Progenitor cell of endocrine pancreas (in vitro differentiated cells): ENCODE results near the gene KAZN. TPM values are rescaled to one million over a fixed set of nuclear protein-coding genes. Genes with fewer than 3 reads are reported as not detected.

Experiments used
- DNase-seq: peaks from one replicate; pipeline ENCODE4 v3.0.0; 2021; ENCODE audit warnings: low spot score; ENCODE audit not compliant: unreplicated experiment
- H3K27ac Mint-ChIP-seq: 2 replicates; pipeline ENCODE4 v1.8.0; 2021; ENCODE audit warnings: mild to moderate bottlenecking, moderate library complexity, mixed read lengths
- H3K27me3 Mint-ChIP-seq: 2 replicates; pipeline ENCODE4 v1.8.0; 2021; ENCODE audit warnings: mixed read lengths
- H3K36me3 Mint-ChIP-seq: 2 replicates; pipeline ENCODE4 v1.8.0; 2022; ENCODE audit warnings: mixed read lengths; ENCODE audit not compliant: insufficient read depth
- H3K4me1 Mint-ChIP-seq: 2 replicates; pipeline ENCODE4 v1.8.0; 2021; ENCODE audit warnings: low read depth, mixed read lengths
- H3K4me3 Mint-ChIP-seq: 2 replicates; pipeline ENCODE4 v1.8.0; 2021; ENCODE audit warnings: low read depth, mild to moderate bottlenecking, moderate library complexity, mixed read lengths
- H3K9me3 Mint-ChIP-seq: 2 replicates; pipeline ENCODE4 v1.8.0; 2021; ENCODE audit warnings: low read depth, mixed read lengths
- total RNA-seq: library from RNA; stranded (reverse); gene quantifications from 2 replicates; pipeline ENCODE4 v1.2.1, GENCODE V29; 2021
- TF ChIP-seq, protein P1 (sequence below): fragments of 200-600 bp; sonication (generic); IDR thresholded peaks from one replicate; pipeline ENCODE4 v1.5.0; 2021; ENCODE audit warnings: antibody characterized with exemption, mild to moderate bottlenecking; ENCODE audit not compliant: unreplicated experiment

Gene KAZN
- total RNA-seq, 1 donor from 2014 or later = 12.9 TPM

DNA sequence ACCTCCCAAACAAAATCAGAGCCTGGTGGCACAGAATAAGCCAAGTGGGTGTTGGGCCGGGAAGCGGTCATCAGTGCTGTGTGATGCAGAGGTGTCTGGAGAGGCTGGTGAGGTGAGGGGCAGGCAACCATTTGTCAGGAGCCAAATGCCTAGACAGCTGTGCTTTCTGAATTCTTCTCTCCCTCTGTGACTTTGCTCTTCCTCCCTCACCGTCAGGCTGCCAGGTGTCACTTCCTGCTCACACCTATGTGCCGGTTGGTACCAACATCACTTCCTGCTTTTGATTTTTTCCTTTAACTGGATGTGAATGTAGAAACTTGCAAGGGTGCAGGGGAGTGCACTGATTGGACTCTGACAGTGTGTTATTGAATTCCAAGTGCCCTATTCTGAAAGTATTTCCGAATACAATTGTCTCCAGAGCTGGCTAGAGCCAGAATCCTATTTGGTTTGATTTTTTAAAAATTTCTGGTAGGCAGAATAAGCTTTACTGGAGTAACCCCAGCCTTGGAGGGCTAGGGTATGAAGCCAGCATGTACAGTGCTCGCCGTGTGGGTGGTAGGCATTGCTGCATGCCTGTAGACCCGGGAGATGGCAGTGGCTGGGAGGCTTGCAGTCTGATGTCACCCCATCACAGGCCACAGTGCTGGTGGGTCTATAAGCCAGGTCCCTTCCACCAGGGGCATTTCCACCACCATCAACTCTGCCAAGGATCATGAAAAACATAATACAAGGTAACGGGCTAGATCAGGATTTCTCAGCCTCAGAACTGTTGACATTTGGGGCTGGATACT, 210.9 kb downstream of the KAZN start:
- no peaks in the 10 kb centered on the region for H3K4me1 Mint-ChIP-seq
- no peak overlapping the region for H3K4me3 Mint-ChIP-seq
- no peak overlapping the region for H3K27ac Mint-ChIP-seq
- no peak for DNase-seq
- H3K36me3 Mint-ChIP-seq = peaks cover 12% of the 10 kb centered on the region
- no peaks in the 10 kb centered on the region for H3K27me3 Mint-ChIP-seq
- H3K9me3 Mint-ChIP-seq = peaks cover 17% of the 10 kb centered on the region
- TF ChIP-seq, protein P1, sequence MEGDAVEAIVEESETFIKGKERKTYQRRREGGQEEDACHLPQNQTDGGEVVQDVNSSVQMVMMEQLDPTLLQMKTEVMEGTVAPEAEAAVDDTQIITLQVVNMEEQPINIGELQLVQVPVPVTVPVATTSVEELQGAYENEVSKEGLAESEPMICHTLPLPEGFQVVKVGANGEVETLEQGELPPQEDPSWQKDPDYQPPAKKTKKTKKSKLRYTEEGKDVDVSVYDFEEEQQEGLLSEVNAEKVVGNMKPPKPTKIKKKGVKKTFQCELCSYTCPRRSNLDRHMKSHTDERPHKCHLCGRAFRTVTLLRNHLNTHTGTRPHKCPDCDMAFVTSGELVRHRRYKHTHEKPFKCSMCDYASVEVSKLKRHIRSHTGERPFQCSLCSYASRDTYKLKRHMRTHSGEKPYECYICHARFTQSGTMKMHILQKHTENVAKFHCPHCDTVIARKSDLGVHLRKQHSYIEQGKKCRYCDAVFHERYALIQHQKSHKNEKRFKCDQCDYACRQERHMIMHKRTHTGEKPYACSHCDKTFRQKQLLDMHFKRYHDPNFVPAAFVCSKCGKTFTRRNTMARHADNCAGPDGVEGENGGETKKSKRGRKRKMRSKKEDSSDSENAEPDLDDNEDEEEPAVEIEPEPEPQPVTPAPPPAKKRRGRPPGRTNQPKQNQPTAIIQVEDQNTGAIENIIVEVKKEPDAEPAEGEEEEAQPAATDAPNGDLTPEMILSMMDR = no peak

DNA sequence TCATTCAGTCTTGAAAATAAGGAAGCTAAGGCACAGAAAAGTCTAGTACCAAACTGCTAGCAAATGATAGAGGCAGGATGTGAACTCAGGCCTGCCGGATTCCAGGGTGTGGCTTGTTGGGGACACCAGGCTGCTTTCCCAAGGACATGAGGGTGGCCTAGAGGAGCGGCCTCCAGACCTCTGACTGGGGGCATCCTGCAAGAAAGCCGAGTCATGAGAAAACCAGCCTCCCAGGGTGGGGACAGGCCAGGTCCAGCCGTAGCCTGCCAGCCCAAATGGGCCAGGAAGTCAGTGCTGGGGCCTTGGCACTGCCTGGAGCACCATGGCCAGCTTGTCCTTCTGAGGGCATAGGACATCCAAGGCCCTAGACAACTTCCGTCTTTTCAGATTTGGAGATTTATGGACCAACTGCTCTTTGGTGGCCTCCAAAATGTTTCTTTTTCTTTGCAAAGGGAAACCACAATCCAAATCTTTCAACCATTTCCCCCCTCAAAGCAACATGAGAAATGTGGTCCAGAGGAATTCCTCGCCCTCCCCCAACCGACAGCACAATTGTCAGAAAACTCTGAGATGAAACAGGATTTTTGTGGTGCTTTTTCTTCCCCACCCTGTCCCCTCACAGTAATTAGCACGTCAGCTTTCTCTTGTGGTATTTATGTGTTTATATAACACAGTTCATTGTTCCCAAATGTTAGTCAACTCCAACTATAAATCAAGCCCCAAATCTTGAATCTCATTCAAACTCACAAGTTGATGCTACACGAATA, 212.3 kb downstream of the KAZN start:
- TF ChIP-seq, protein P1 = no peak
- DNase-seq = no peak
- H3K9me3 Mint-ChIP-seq = peaks cover 17% of the 10 kb centered on the region
- peaks cover 10% of the 10 kb centered on the region for H3K4me1 Mint-ChIP-seq
- H3K27ac Mint-ChIP-seq = no peak overlapping the region
- no peaks in the 10 kb centered on the region for H3K27me3 Mint-ChIP-seq
- H3K36me3 Mint-ChIP-seq = peaks cover 11% of the 10 kb centered on the region
- no peak overlapping the region for H3K4me3 Mint-ChIP-seq

DNA sequence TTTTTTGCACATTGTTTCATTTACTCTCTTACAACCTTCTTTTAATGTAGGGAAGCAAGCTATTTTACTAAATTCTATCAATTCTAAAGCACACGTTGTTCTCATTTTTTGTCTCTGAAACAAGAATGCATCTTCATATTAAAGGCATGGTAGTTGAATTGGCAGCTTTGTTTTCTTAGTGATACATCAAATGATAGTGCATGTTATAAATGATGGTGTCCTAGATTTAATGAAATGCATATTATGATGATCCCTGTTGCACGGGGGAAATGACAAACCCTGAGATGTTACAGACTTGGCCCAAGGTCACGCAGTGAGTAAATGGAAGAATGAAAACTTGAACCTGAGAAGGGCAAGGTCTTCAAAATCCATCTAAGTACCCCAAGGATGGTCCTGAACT, 213.1 kb downstream of the KAZN start:
- H3K36me3 Mint-ChIP-seq = peaks cover 9% of the 10 kb centered on the region
- DNase-seq = no peak
- TF ChIP-seq, protein P1 = no peak
- H3K4me3 Mint-ChIP-seq = no peak overlapping the region
- no peak overlapping the region for H3K27ac Mint-ChIP-seq
- no peaks in the 10 kb centered on the region for H3K27me3 Mint-ChIP-seq
- H3K4me1 Mint-ChIP-seq = peaks cover 10% of the 10 kb centered on the region
- peaks cover 12% of the 10 kb centered on the region for H3K9me3 Mint-ChIP-seq

DNA sequence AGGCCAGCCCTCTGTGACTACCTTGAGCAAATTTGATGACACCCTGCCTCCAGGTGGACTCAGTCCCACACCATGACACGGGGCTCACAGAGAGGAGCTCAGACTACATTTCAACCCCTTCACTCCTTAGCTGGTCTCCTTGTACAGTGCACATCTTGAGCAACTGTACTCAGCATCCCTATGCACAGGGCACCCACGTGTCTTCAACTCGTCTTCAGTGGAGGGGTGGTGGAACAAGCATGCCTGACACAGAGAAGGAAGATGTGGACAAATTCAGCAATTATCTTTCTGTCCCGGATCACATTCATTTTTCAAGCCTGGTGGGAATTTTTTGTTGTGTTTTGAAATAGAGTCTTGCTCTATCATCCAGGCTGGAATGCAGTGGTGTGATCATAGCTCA, 213.7 kb downstream of the KAZN start:
- no peak for DNase-seq
- Mint-ChIP-seq H3K9me3 (peaks cover 7% of the 10 kb centered on the region), H3K27ac (no peak overlapping the region), H3K27me3 (no peaks in the 10 kb centered on the region), H3K4me1 (peaks cover 10% of the 10 kb centered on the region), H3K36me3 (peaks cover 3% of the 10 kb centered on the region), H3K4me3 (no peak overlapping the region)
- TF ChIP-seq, protein P1 = no peak

DNA sequence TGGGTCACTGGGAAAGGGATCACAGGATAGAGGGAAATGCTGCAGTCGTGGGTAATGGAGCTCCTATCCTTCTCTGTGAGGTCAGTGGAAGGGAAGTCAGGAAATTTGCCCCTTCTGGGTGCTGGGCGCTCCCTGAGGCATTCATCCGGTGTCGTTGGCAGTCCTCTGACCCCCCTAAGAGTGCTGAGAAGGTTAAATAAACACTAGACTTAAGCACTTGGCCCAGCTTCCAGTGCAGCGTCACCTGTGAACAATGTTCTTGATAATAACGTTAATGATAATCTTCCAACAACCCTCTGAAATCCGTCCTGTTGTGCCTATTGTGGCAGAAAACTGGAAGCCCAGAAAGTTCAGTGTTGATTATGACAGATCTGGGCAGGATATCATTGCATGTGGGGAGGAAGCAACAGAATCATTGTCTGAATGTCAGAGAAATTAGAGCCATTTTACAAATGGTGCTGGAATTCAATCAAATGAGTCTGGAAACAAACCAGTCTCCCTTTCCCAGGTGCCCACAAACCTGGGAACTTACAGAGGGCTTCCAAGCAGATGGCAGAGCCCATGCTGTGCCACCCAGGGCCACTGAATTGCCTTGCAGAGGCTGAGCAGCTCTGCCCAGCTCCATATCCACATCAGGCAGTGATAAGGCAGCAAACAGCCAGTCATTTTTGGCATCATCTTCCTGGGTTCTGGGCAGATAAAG, 216.8 kb downstream of the KAZN start:
- Mint-ChIP-seq H3K27me3 (no peaks in the 10 kb centered on the region), H3K27ac (no peak overlapping the region), H3K4me1 (peaks cover 10% of the 10 kb centered on the region), H3K4me3 (no peak overlapping the region), H3K36me3 (no peaks in the 10 kb centered on the region), H3K9me3 (no peaks in the 10 kb centered on the region)
- TF ChIP-seq, protein P1 = no peak
- DNase-seq = no peak
